ENCODE measurements around the gene TBX5. TPM values are rescaled to one million over a fixed set of nuclear protein-coding genes. Genes with fewer than 3 reads are reported as not detected.
A peak's percentile ranks its signal among the peaks of the same experiment; 100 is the strongest.

Gene TBX5
- polyA plus RNA-seq, 1 donor (not counting 4 experiments of a cell fraction or from before 2014, with no cell fraction given) = not detected

GRCh38 chr12:114395755-114396152, 10.2 kb downstream of the TBX5 start:
- FAIRE-seq = no peak
- Histone ChIP-seq H3K27ac (ENCODE audit: control insufficient read depth, insufficient read depth, low read length) (no peak overlapping the region), H3K36me3 (ENCODE audit: control insufficient read depth in 2 of 2, extremely low read depth in 1 of 2, insufficient read depth in 2 of 2, low read length in 2 of 2) (no peaks in the 10 kb centered on the region), H3K4me1 (ENCODE audit: control insufficient read depth, extremely low read depth, insufficient read depth, low read length) (no peaks in the 10 kb centered on the region), H3K79me2 (ENCODE audit: control insufficient read depth, insufficient read depth, low read length) (no peaks in the 10 kb centered on the region), H3K27me3 (ENCODE audit: control insufficient read depth, extremely low read depth, insufficient read depth, low read length) (peaks cover 78% of the 10 kb centered on the region), H3K9me1 (ENCODE audit: control insufficient read depth, extremely low read depth, insufficient read depth, low read length) (no peaks in the 10 kb centered on the region), H3K9ac (ENCODE audit: control insufficient read depth, extremely low read depth, insufficient read depth, low read length) (no peak overlapping the region), H4K20me1 (ENCODE audit: control insufficient read depth, extremely low read depth, insufficient read depth, low read length) (no peaks in the 10 kb centered on the region), H2AFZ (ENCODE audit: control insufficient read depth, low read length) (no peak overlapping the region), H3K9me3 (ENCODE audit: control insufficient read depth, low read depth, low read length) (peaks cover under 1% of the 10 kb centered on the region), H3K4me2 (ENCODE audit: control insufficient read depth, extremely low read depth, insufficient read depth, low read depth, low read length) (no peak overlapping the region), H3K4me3 (ENCODE audit: control insufficient read depth in 2 of 3, extremely low read depth in 1 of 3, insufficient read depth in 2 of 3, low read depth in 1 of 3, low read length in 3 of 3) (no peak overlapping the region)
- DNase-seq (ENCODE audit: low read depth, low spot score) = no peak
- dilution Hi-C loops (cut with MboI; ENCODE audit: extremely low pct_ligation_motif_present, low sequenced_read_pairs) = no loop called here
- TF ChIP-seq EZH2 (IDR thresholded peaks at IDR 0.05; ENCODE audit: low read length) (peak; percentile 64), CTCF (optimal IDR thresholded peaks at IDR 0.05 in 1 of 3, IDR thresholded peaks at IDR 0.05 in 1 of 3, conservative IDR thresholded peaks at IDR 0.05 in 1 of 3; ENCODE audit: extremely low read depth in 1 of 3, insufficient read depth in 2 of 3, low read length in 3 of 3) (no peak)

GRCh38 chr12:114395233-114395632, 10.7 kb downstream of the TBX5 start:
- H3K79me2 ChIP-seq (ENCODE audit: control insufficient read depth, insufficient read depth, low read length) = no peaks in the 10 kb centered on the region

More at GRCh38 chr12:114395233-114395632, 10.7 kb downstream of the TBX5 start:
- FAIRE-seq (no peak), DNase-seq (ENCODE audit: low read depth, low spot score) (no peak)
- Histone ChIP-seq H3K27ac (ENCODE audit: control insufficient read depth, insufficient read depth, low read length) (no peak overlapping the region), H3K4me2 (ENCODE audit: control insufficient read depth, extremely low read depth, insufficient read depth, low read depth, low read length) (no peak overlapping the region), H2AFZ (ENCODE audit: control insufficient read depth, low read length) (no peak overlapping the region), H3K4me1 (ENCODE audit: control insufficient read depth, extremely low read depth, insufficient read depth, low read length) (no peaks in the 10 kb centered on the region), H3K36me3 (ENCODE audit: control insufficient read depth in 2 of 2, extremely low read depth in 1 of 2, insufficient read depth in 2 of 2, low read length in 2 of 2) (no peaks in the 10 kb centered on the region), H3K27me3 (ENCODE audit: control insufficient read depth, extremely low read depth, insufficient read depth, low read length) (peaks cover 73% of the 10 kb centered on the region), H3K9ac (ENCODE audit: control insufficient read depth, extremely low read depth, insufficient read depth, low read length) (no peak overlapping the region), H3K4me3 (ENCODE audit: control insufficient read depth in 2 of 3, extremely low read depth in 1 of 3, insufficient read depth in 2 of 3, low read depth in 1 of 3, low read length in 3 of 3) (no peak overlapping the region), H4K20me1 (ENCODE audit: control insufficient read depth, extremely low read depth, insufficient read depth, low read length) (no peaks in the 10 kb centered on the region), H3K9me3 (ENCODE audit: control insufficient read depth, low read depth, low read length) (no peaks in the 10 kb centered on the region), H3K9me1 (ENCODE audit: control insufficient read depth, extremely low read depth, insufficient read depth, low read length) (no peaks in the 10 kb centered on the region)
- dilution Hi-C loops (cut with MboI; ENCODE audit: extremely low pct_ligation_motif_present, low sequenced_read_pairs) = no loop called here
- TF ChIP-seq EZH2 (IDR thresholded peaks at IDR 0.05; ENCODE audit: low read length) = no peak
- TF ChIP-seq CTCF (optimal IDR thresholded peaks at IDR 0.05 in 1 of 3, IDR thresholded peaks at IDR 0.05 in 1 of 3, conservative IDR thresholded peaks at IDR 0.05 in 1 of 3; ENCODE audit: extremely low read depth in 1 of 3, insufficient read depth in 2 of 3, low read length in 3 of 3) = no peak
